Left lobe of liver (tissue), 1 donor: ENCODE measurements around the gene PDE4C. TPM values are rescaled to one million over a fixed set of nuclear protein-coding genes. Genes with fewer than 3 reads are reported as not detected.

ENCODE experiments used
- total RNA-seq: library from RNA; stranded (reverse); gene quantifications from one replicate; pipeline ENCODE4 v1.2.1, GENCODE V29; 2021
- donor health status: DM: no; HTN: yes; CAD: no.

PDE4C gene
- total RNA-seq, 1 donor from 2014 or later = 0.60 TPM

Other genes with a start within 250 kb of the PDE4C start
- 6.3 TPM for gene ARRDC2, start 218.3 kb downstream of the PDE4C start, total RNA-seq
- 0.25 TPM for gene IL12RB1, start 139.5 kb downstream of the PDE4C start, total RNA-seq
- 18.4 TPM for gene MAST3, start 128.7 kb downstream of the PDE4C start, total RNA-seq
- 14.8 TPM for gene PIK3R2, start 73.3 kb downstream of the PDE4C start, total RNA-seq
- gene IFI30, start 52.6 kb downstream of the PDE4C start, total RNA-seq = 57.6 TPM
- 8.6 TPM for gene MPV17L2, start 33.2 kb downstream of the PDE4C start, total RNA-seq
- 2.1 TPM for gene RAB3A, start 22.4 kb downstream of the PDE4C start, total RNA-seq
- 2.8 TPM for gene IQCN, start 48.0 kb upstream of the PDE4C start, total RNA-seq
- 47.4 TPM for gene JUND, start 55.2 kb upstream of the PDE4C start, total RNA-seq
- gene LSM4, start 96.6 kb upstream of the PDE4C start, total RNA-seq = 53.3 TPM
- 62.4 TPM for gene PGPEP1, start 114.2 kb upstream of the PDE4C start, total RNA-seq
- 3.2 TPM for gene GDF15, start 159.7 kb upstream of the PDE4C start, total RNA-seq
- 2.2 TPM for gene LRRC25, start 171.2 kb upstream of the PDE4C start, total RNA-seq
- 18.4 TPM for gene SSBP4, start 193.0 kb upstream of the PDE4C start, total RNA-seq
- gene ISYNA1, start 211.7 kb upstream of the PDE4C start, total RNA-seq = 10.2 TPM